ENCODE measurements around the gene LRPPRC. TPM values are rescaled to one million over a fixed set of nuclear protein-coding genes. Genes with fewer than 3 reads are reported as not detected.

LRPPRC gene
- polyA plus RNA-seq, 1 experiment: 24.9 TPM

DNA sequence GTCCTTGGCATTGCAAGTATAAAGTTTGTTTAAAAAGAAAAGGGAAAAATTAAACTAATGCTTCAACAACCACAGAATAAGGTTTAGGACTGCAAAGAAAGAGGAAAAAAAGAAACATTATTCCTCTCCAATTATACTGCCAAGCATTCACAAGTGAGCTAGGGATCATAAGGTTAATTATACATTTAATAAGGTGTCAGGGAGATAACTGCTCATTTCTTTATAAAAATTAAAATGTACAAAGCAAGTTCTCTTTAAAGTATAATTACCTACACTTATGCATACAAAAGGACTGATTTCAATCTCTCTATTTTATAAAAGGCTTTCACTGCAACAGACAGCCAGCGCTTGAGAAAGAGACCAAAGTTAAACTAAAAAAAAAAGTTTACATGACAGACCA lies 98.9 kb downstream of the LRPPRC start:
- Histone ChIP-seq H3K36me3 (ENCODE audit: control insufficient read depth, insufficient read depth, low read length) (peaks cover 8% of the 10 kb centered on the region), H3K4me3 (ENCODE audit: low read depth, low read length) (no peak overlapping the region), H3K27me3 (ENCODE audit: control insufficient read depth, insufficient read depth, low read length) (no peaks in the 10 kb centered on the region)
- CTCF ChIA-PET: interaction anchor here (1.2 to 1.7 kb wide), 2 partner anchors 10 to 19 kb away, joined by 3 to 4 read pairs; no protein-coding TSS in a partner anchor
- no peak for DNase-seq (ENCODE audit: low read depth)
- TF ChIP-seq, protein P1, sequence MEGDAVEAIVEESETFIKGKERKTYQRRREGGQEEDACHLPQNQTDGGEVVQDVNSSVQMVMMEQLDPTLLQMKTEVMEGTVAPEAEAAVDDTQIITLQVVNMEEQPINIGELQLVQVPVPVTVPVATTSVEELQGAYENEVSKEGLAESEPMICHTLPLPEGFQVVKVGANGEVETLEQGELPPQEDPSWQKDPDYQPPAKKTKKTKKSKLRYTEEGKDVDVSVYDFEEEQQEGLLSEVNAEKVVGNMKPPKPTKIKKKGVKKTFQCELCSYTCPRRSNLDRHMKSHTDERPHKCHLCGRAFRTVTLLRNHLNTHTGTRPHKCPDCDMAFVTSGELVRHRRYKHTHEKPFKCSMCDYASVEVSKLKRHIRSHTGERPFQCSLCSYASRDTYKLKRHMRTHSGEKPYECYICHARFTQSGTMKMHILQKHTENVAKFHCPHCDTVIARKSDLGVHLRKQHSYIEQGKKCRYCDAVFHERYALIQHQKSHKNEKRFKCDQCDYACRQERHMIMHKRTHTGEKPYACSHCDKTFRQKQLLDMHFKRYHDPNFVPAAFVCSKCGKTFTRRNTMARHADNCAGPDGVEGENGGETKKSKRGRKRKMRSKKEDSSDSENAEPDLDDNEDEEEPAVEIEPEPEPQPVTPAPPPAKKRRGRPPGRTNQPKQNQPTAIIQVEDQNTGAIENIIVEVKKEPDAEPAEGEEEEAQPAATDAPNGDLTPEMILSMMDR (IDR thresholded peaks at IDR 0.05; ENCODE audit: insufficient read depth, low read depth, low read length): no peak
- POLR2A ChIA-PET: interaction anchor here (0.5 to 0.7 kb wide), 2 partner anchors 10 to 90 kb away, joined by 3 to 7 read pairs; no protein-coding TSS in a partner anchor

DNA sequence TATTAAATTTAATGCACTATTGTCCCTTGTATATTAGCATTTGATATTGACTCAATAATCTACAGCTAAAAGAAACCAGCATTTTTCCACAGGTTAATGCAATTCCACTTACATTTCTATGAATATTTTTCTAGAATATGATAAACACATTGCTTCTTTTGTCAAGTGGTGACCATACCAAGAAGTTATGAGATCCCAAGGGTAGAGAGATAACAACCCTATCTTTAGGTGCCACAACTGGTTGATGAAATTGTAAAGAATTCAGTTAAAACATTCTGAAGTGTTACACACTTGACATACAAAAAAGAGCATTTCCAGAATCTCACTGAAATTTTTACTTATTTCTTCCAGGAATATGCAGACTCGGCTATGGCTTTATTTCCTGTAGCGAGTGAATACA lies 101.0 kb downstream of the LRPPRC start:
- no peak for DNase-seq (ENCODE audit: low read depth)
- no peak overlapping the region for H3K4me3 ChIP-seq (ENCODE audit: low read depth, low read length)
- TF ChIP-seq, protein P1 (IDR thresholded peaks at IDR 0.05; ENCODE audit: insufficient read depth, low read depth, low read length): no peak
- POLR2A ChIA-PET: no interaction called here
- peaks cover 5% of the 10 kb centered on the region for H3K36me3 ChIP-seq (ENCODE audit: control insufficient read depth, insufficient read depth, low read length)
- no peaks in the 10 kb centered on the region for H3K27me3 ChIP-seq (ENCODE audit: control insufficient read depth, insufficient read depth, low read length)
- CTCF ChIA-PET: no interaction called here

DNA sequence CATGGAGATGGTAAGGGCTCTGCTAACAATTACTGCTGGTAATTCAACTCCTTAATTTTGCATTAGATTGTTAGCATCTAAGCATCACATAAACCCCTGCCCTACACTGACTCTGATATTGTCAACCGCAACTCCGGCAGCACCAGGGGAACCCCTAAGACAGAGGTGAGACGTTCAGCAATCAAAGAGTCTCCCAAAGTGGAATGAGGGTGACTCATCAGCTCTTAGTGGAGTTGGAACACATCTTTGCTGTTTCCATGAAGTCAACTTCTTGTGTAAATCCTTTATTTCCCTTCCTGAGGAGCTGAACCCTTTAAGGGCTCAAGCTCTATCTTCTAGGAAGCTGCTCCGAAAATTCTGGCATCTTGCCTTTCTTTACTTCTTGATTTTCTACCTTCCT lies 104.9 kb downstream of the LRPPRC start:
- no peaks in the 10 kb centered on the region for H3K27me3 ChIP-seq (ENCODE audit: control insufficient read depth, insufficient read depth, low read length)
- peaks cover 10% of the 10 kb centered on the region for H3K36me3 ChIP-seq (ENCODE audit: control insufficient read depth, insufficient read depth, low read length)
- H3K4me3 ChIP-seq (ENCODE audit: low read depth, low read length): no peak overlapping the region
- no peak for DNase-seq (ENCODE audit: low read depth)
- CTCF ChIA-PET: interaction anchor here (0.7 to 1.5 kb wide), 2 partner anchors 13 to 16 kb away, joined by 3 to 6 read pairs; no protein-coding TSS in a partner anchor
- POLR2A ChIA-PET: no interaction called here
- TF ChIP-seq, protein P1 (IDR thresholded peaks at IDR 0.05; ENCODE audit: insufficient read depth, low read depth, low read length): no peak

DNA sequence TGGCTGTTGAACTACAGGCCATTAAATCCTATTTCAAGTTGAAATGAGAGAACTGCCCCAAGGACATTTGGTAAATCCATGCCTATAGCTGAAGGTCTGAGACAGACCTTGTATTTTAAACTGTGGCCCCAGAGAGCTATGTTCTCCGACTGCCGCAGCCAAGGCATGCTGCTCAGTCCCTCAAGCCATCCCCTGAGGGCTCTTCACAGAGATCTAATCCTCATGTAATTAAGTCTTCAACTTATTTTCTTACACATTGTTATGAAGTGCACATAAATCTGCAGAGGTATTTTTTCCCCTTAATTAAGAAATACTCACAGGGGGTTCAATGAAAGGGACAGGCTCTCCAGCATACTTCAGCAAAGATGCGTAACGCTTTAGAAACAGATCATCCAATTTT lies 106.4 kb downstream of the LRPPRC start:
- no peak for DNase-seq (ENCODE audit: low read depth)
- Histone ChIP-seq H3K36me3 (ENCODE audit: control insufficient read depth, insufficient read depth, low read length) (peaks cover 10% of the 10 kb centered on the region), H3K27me3 (ENCODE audit: control insufficient read depth, insufficient read depth, low read length) (no peaks in the 10 kb centered on the region), H3K4me3 (ENCODE audit: low read depth, low read length) (no peak overlapping the region)
- TF ChIP-seq, protein P1 (IDR thresholded peaks at IDR 0.05; ENCODE audit: insufficient read depth, low read depth, low read length): no peak
- CTCF ChIA-PET: interaction anchor here (1.5 kb wide), 1 partner anchor 12 kb away, joined by 4 read pairs; no protein-coding TSS in a partner anchor
- POLR2A ChIA-PET: no interaction called here

DNA sequence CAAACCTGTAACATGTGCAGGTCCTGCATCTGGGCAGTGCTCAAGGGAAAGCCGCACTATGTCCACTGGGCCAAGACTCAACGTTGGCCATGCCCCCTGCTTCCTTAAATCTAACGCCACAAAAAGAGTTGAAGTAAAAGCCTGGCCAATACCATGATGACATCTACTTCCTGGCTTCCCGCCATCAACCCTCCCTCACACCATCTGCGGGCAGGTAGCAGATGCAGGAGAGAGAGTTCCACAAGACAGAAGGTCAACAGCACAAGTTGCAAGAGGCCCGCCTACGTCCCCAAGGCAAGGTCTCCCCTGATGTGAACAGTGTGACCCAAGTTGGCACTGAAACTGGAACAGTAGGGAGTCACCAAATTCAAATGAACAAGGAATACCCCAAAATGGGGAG lies 108.6 kb downstream of the LRPPRC start:
- Histone ChIP-seq H3K36me3 (ENCODE audit: control insufficient read depth, insufficient read depth, low read length) (peaks cover 6% of the 10 kb centered on the region; the same call in 1 of the 2 replicates), H3K4me3 (ENCODE audit: low read depth, low read length) (no peak overlapping the region), H3K27me3 (ENCODE audit: control insufficient read depth, insufficient read depth, low read length) (no peaks in the 10 kb centered on the region)
- CTCF ChIA-PET: no interaction called here
- no peak for DNase-seq (ENCODE audit: low read depth)
- POLR2A ChIA-PET: interaction anchor here (0.6 to 0.7 kb wide), 2 partner anchors 10 to 71 kb away, joined by 7 to 12 read pairs; no protein-coding TSS in a partner anchor
- TF ChIP-seq, protein P1 (IDR thresholded peaks at IDR 0.05; ENCODE audit: insufficient read depth, low read depth, low read length): no peak
